GM21717 (cell line): ENCODE measurements around the gene RNASE1.
"Not testable (repeated sequence)": the region's sequence is repeated elsewhere in the genome, so short reads cannot be mapped to it uniquely, and the experiment has no call there.

Source experiments
- ATAC-seq: cut with Tn5 transposase; IDR thresholded peaks from one replicate; pipeline ENCODE4 v1.9.1; 2021; ENCODE audit warnings: mild to moderate bottlenecking, moderate library complexity; ENCODE audit not compliant: unreplicated experiment

RNASE1 gene

DNA sequence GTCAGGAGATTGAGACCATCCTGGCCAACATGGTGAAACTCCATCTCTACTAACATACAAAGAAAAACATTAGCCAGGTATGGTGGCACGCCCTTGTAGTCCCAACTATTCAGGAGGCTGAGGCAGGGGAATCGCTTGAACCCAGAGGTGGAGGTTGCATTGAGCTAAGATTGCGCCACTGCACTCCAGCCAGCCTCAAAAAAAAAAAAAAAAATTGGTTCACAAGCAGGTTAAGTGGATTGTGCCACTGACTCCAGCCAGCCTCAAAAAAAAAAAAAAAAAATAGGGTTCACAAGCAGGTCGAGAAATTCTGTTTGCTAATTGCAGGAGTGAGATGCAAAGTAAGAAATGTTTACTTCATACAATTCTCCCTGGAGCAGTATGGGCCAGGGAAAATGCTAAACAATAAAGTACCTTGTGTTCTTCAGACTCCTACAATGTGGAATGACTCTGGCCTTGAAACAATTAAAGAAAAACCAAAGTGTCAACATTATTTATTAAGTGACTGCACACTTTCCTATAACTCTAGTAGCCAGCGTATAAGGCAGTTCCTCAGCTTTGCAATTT is 28.3 kb downstream of the RNASE1 start:
- no peak for ATAC-seq

DNA sequence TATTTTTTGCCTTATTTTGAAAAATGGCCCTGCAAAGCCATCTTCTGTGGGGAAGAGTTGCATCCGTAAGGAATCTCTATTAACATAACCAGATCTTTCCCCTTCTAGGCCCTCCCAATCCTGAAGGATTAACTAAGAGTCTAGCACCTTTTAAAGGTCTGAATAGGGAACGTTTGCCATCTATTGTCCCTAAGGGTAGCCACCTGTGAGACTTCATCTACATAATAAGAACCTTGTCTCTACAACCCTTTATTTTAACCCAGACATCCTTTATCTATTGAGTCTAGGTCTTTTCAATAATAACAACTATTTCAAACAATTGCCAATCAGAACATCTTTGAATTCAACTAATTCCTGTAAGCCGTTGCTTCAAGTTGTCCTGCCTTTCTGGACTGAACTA is 30.0 kb downstream of the RNASE1 start:
- ATAC-seq, result no peak

DNA sequence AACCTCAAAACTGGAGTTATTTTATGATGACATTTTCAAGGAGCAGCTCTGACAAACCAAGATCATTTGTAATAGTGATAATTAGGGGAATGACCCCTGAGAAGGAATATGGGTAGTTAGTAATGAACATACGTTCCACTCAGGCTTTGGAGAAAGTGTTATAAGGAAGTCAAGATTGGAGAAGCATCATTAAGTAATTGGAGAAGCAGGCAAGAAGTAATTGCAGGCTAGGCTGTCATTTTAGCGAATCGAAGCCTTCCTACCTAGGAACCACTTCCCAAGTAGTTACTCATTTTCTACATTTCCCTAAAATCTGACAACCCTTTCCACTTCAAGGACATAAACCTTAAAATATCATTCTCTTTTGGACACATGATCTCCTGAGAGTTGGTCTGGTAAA is 33.2 kb downstream of the RNASE1 start:
- no peak for ATAC-seq

DNA sequence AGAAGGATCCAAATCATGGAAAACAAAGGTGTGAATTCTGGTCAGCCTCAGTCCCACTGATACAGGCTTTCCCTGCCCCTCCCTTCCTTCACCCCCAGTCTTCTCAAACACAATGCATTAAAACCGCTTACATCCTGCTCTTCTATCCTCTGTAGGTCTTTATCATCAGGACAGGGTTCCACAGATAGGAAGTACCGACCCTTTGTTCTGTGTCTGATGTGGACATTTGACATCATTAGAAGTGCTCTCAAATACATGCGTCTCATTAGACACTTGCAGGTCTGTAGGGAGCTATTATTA is 34.1 kb downstream of the RNASE1 start:
- no peak for ATAC-seq

DNA sequence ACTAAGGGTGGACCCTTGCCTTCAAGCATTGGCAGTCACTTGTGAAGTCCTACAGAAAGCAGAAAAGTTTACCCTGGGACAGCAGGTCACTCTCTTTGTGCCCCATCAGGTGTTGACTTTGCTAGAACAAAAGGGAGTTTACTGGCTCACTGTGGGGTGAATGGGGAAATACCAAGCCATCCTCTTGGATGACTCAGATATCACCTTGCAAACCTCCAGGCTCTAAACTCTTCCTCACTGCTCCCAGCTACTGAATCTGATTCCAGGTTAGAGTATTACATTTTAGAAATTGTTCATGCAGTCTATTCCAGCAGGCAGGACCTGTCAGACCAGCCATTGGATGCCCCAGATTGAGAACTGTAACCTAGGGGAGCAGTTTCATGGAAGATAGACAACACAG is 41.7 kb downstream of the RNASE1 start:
- no peak for ATAC-seq

DNA sequence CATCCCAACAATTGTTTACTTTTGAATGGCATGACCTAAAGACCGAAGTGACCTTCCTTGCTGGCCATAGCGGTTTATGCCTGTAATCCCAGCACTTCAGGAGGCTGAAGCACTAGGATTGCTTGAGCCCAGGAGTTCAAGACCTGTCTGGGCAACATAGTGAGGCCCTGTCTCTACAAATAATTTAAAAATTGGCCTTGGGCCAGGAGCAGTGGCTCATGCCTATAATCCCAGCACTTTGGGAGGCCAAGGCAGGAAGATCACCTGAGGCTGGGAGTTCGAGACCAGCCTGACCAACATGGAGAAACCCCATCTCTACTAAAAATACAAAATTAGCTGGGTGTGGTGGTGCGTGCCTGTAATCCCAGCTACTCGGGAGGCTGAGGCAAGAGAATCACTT is 43.2 kb downstream of the RNASE1 start:
- not testable (repeated sequence) for ATAC-seq

DNA sequence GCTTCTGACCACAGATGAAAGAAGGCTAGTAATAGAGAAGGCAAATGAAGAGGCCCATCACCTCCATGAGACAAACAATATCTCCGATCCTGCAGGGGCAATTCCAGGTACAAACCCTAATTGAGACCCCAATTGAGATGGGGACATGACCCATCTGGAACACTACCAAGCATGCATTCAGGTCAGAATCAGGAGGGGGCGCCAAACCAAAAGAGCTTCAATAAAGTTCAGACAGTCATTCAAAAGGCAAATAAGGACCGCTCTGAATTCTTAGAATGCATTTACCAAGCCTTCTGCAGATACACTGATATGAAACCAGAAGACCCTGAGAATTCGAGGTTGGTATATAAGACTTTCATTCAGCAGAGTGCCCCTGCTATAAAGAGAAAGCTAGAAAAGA is 44.7 kb downstream of the RNASE1 start:
- ATAC-seq, result no peak

DNA sequence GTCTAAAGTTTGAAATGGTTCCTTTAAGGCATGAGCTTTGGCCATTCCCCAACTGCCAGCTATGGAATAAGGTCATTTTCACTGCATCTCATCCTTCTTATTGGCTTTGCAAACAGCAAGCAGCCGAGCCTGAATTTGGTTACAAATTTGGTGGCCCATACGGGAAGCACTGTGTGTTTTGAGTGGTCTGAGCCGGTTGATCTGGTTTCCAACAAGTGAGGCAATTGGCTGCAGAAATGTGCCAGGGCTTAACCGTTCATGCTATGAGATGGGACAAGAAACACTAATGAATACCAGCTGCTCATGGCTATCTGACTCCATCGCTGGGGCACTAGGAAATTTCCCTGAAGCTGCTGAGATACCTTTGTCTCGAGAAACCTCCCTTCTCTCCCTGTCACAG is 47.6 kb downstream of the RNASE1 start:
- no peak for ATAC-seq

DNA sequence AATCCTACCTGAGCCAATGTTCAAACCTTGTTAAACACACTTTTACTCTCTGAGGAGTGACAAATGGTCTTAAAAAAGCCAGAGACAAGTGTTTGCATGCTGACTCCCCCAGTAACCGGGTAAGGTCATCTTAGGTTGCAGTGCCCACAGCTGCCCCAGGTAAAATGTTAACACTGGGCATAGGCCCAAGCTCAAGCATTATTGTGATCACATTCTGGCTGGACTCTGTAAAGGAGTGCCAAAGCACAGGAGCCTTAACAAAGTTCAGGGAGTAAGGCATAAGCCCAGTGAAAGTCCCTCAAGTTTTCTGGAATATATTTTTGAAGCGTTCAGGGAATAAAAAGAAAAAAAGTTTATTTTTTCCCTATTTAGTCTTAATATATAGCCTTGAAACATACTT is 48.3 kb downstream of the RNASE1 start:
- ATAC-seq, result no peak

DNA sequence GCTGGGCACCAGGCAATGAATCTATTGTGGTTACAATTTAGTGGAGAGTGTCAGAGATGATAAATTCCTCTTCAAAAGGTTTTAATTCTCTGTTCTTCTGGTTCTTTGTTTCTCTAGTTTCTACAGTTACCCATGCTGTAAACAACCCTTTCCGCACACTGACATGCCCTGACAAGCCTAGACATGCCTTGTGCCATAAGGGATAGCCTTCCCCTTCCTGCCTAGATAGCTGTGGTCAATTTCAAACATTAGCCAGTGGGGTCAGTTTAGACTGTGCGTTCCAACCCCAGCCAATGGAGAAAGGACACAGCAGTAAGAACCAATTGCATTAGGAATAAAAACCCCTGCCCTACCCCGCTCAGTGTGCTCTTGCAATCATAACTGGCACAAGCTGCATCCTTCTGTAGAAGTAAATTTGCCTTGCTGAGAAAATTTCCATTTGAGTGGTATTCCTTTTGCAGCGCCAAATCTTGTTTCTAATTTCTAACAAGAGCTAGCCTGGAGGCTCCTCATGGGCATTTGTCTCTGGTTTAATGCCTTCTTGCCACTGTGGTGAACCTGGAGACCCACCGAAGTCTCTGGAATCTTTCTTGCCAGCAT is 50.6 kb downstream of the RNASE1 start:
- no peak for ATAC-seq
